Right lobe of liver (tissue), 4 donors: ENCODE results near the gene RHBDL1.

Experiments
- CTCF ChIP-seq, 4 donors: fragments of 200-600 bp in 3 of 4; fragments of 450-650 bp in 1 of 4; IDR thresholded peaks; one replicate each; pipeline versions ENCODE4 v1.5.1 to v1.8.0; 2016 to 2022; ENCODE audit warnings: antibody characterized with exemption in 4 of 4, mild to moderate bottlenecking in 2 of 4
- POLR2A ChIP-seq: fragments of 450-650 bp; IDR thresholded peaks from one replicate; pipeline ENCODE4 v1.6.1; 2017; ENCODE audit warnings: antibody characterized with exemption, mild to moderate bottlenecking
- donor health status: DM: no; HTN: no; CAD: no.
- donor health status: DM: no; HTN: no; CAD: no.
- donor health status: DM: no; HTN: yes; CAD: no.

GRCh38 chr16:686459-687260, 11.2 kb downstream of the RHBDL1 start:
- no peak for TF ChIP-seq POLR2A
- TF ChIP-seq CTCF (IDR thresholded peaks at IDR 0.05): no peak
